GM20431 (cell line): Measurements from ENCODE around the gene SGF29.
"Not testable (repeated sequence)": the region's sequence is repeated elsewhere in the genome, so short reads cannot be mapped to it uniquely, and the experiment has no call there.

ENCODE experiments used
- in situ Hi-C: fragments of 300-500 bp; cut with MseI, MboI; formaldehyde crosslinking; loops from one replicate; pipeline ENCODE4 v1.15.0; 2020; ENCODE audit warnings: low sequenced_read_pairs; ENCODE audit not compliant: unreplicated experiment

SGF29 gene

GRCh38 chr16:28558456-28558855 lies 4.7 kb downstream of the SGF29 start:
- in situ Hi-C loops = no loop called here

- in situ Hi-C loops = no loop called here
Observed at GRCh38 chr16:28561557-28562187, 8.0 kb downstream of the SGF29 start.

GRCh38 chr16:28562199-28562598 lies 8.5 kb downstream of the SGF29 start:
- in situ Hi-C loops = no loop called here

- in situ Hi-C loops = no loop called here
Observed at GRCh38 chr16:28563218-28563617, 9.5 kb downstream of the SGF29 start.

GRCh38 chr16:28566233-28566925 lies 12.7 kb downstream of the SGF29 start:
- in situ Hi-C loops = not testable (repeated sequence)

- in situ Hi-C loops = no loop called here
Observed at GRCh38 chr16:28567292-28567691, 13.6 kb downstream of the SGF29 start.

GRCh38 chr16:28569021-28569420 lies 15.3 kb downstream of the SGF29 start:
- in situ Hi-C loops = no loop called here

- in situ Hi-C loops = no loop called here
Observed at GRCh38 chr16:28569968-28570752, 16.4 kb downstream of the SGF29 start.

GRCh38 chr16:28572696-28573510 lies 19.2 kb downstream of the SGF29 start:
- in situ Hi-C loops = no loop called here

GRCh38 chr16:28573738-28574718 lies 20.3 kb downstream of the SGF29 start:
- in situ Hi-C loops = no loop called here

GRCh38 chr16:28574925-28575324 lies 21.2 kb downstream of the SGF29 start:
- in situ Hi-C loops = no loop called here

GRCh38 chr16:28575446-28576109 lies 21.9 kb downstream of the SGF29 start:
- in situ Hi-C loops = no loop called here

- in situ Hi-C loops = no loop called here
Observed at GRCh38 chr16:28580726-28581315, 27.1 kb downstream of the SGF29 start.

- in situ Hi-C loops = no loop called here
Observed at GRCh38 chr16:28585674-28586073, 32.0 kb downstream of the SGF29 start.

- in situ Hi-C loops = no loop called here
Observed at GRCh38 chr16:28586466-28586865, 32.7 kb downstream of the SGF29 start.

- in situ Hi-C loops = no loop called here
Observed at GRCh38 chr16:28587386-28587785, 33.7 kb downstream of the SGF29 start.

GRCh38 chr16:28589069-28589468 lies 35.3 kb downstream of the SGF29 start:
- in situ Hi-C loops = no loop called here

GRCh38 chr16:28589930-28590329 lies 36.2 kb downstream of the SGF29 start:
- in situ Hi-C loops = no loop called here
